ENCODE data around the gene ERCC3.

The ERCC3 gene

GRCh38 chr2:127293748-127294562 is at the start of gene ERCC3:
ERCC3 (minus strand) TSS chr2:127294144; CDS start chr2:127294081, 63 bp downstream.
- peak; percentile 81 for DNase-seq (ENCODE audit: low spot score)

- DNase-seq (ENCODE audit: low spot score) = no peak
Observed at GRCh38 chr2:127343277-127343676, 49.3 kb upstream of the ERCC3 start.

- DNase-seq (ENCODE audit: low spot score) = no peak
Observed at GRCh38 chr2:127342101-127342500, 48.2 kb upstream of the ERCC3 start.

GRCh38 chr2:127332335-127332734 is 38.4 kb upstream of the ERCC3 start:
- no peak for DNase-seq (ENCODE audit: low spot score)

GRCh38 chr2:127330753-127331152 is 36.8 kb upstream of the ERCC3 start:
- DNase-seq (ENCODE audit: low spot score) = no peak

GRCh38 chr2:127326289-127326945 is 32.5 kb upstream of the ERCC3 start:
- DNase-seq (ENCODE audit: low spot score) = no peak

GRCh38 chr2:127324635-127325034 is 30.7 kb upstream of the ERCC3 start:
- peak; percentile 36 for DNase-seq (ENCODE audit: low spot score)

GRCh38 chr2:127321303-127321702 is 27.4 kb upstream of the ERCC3 start:
- no peak for DNase-seq (ENCODE audit: low spot score)

GRCh38 chr2:127320586-127321275 is 26.8 kb upstream of the ERCC3 start:
- DNase-seq (ENCODE audit: low spot score) = no peak

- no peak for DNase-seq (ENCODE audit: low spot score)
Observed at GRCh38 chr2:127320067-127320466, 26.1 kb upstream of the ERCC3 start.

- DNase-seq (ENCODE audit: low spot score) = no peak
Observed at GRCh38 chr2:127314193-127314988, 20.4 kb upstream of the ERCC3 start.

GRCh38 chr2:127313406-127313805 is 19.5 kb upstream of the ERCC3 start:
- DNase-seq (ENCODE audit: low spot score) = no peak

- DNase-seq (ENCODE audit: low spot score) = no peak
Observed at GRCh38 chr2:127310980-127311379, 17.0 kb upstream of the ERCC3 start.

GRCh38 chr2:127309468-127309867 is 15.5 kb upstream of the ERCC3 start:
- DNase-seq (ENCODE audit: low spot score) = no peak

- no peak for DNase-seq (ENCODE audit: low spot score)
Observed at GRCh38 chr2:127308586-127309138, 14.7 kb upstream of the ERCC3 start.

GRCh38 chr2:127305990-127306585 is 12.1 kb upstream of the ERCC3 start:
- no peak for DNase-seq (ENCODE audit: low spot score)

- no peak for DNase-seq (ENCODE audit: low spot score)
Observed at GRCh38 chr2:127302168-127302567, 8.2 kb upstream of the ERCC3 start.

GRCh38 chr2:127293386-127293747 is 577 bp downstream of the ERCC3 start:
- DNase-seq (ENCODE audit: low spot score) = no peak

- no peak for DNase-seq (ENCODE audit: low spot score)
Observed at GRCh38 chr2:127288274-127288673, 5.7 kb downstream of the ERCC3 start.

GRCh38 chr2:127283275-127283674 is 10.7 kb downstream of the ERCC3 start:
- no peak for DNase-seq (ENCODE audit: low spot score)

- DNase-seq (ENCODE audit: low spot score) = no peak
Observed at GRCh38 chr2:127280693-127281092, 13.3 kb downstream of the ERCC3 start.
